ENCODE results near the gene DOCK8.

DNA sequence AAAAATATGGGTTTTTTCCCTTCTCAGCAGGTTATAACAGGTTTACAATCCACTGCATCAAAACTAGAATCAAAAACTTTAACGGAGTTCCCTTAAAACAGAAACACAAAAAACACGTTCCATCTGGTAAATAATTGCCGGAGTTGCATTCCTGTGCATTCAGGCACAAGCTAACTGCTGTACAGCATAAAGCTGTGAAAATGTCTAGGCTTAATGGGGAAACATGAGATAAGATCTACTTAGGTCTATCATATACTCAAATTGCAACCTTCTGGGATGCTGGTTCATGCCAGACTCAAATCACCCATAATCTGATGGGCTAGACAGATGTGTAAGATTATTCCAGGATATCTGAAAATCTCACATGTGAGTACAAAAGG, 265.3 kb downstream of the DOCK8 start:
- TF ChIP-seq, protein P1, sequence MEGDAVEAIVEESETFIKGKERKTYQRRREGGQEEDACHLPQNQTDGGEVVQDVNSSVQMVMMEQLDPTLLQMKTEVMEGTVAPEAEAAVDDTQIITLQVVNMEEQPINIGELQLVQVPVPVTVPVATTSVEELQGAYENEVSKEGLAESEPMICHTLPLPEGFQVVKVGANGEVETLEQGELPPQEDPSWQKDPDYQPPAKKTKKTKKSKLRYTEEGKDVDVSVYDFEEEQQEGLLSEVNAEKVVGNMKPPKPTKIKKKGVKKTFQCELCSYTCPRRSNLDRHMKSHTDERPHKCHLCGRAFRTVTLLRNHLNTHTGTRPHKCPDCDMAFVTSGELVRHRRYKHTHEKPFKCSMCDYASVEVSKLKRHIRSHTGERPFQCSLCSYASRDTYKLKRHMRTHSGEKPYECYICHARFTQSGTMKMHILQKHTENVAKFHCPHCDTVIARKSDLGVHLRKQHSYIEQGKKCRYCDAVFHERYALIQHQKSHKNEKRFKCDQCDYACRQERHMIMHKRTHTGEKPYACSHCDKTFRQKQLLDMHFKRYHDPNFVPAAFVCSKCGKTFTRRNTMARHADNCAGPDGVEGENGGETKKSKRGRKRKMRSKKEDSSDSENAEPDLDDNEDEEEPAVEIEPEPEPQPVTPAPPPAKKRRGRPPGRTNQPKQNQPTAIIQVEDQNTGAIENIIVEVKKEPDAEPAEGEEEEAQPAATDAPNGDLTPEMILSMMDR (optimal IDR thresholded peaks at IDR 0.05 in 1 of 3, IDR thresholded peaks at IDR 0.05 in 1 of 3, conservative IDR thresholded peaks at IDR 0.05 in 1 of 3; ENCODE audit: extremely low read depth in 1 of 3, insufficient read depth in 2 of 3, low read length in 3 of 3) = no peak
- no peak for TF ChIP-seq EZH2 (IDR thresholded peaks at IDR 0.05; ENCODE audit: low read length)
